HepG2 (cell line): Measurements from ENCODE around the gene RASA2. TPM values are rescaled to one million over a fixed set of nuclear protein-coding genes. Genes with fewer than 3 reads are reported as not detected.
A peak's percentile ranks its signal among the peaks of the same experiment; 100 is the strongest.

Source experiments
- CREB1 ChIP-seq, 2 experiments: fragments of 450-650 bp in 1 of 2; IDR thresholded peaks; 2 replicates each; pipeline ENCODE4 v1.6.1; 2016 to 2017; ENCODE audit warnings: control low read depth in 1 of 2, mild to moderate bottlenecking in 1 of 2, missing compliant biosample characterization in 1 of 2, missing genetic modification characterization in 1 of 2
- ELF1 ChIP-seq: sonication (generic); formaldehyde crosslinking; IDR thresholded peaks from 2 replicates; pipeline ENCODE4 v1.4.0; 2020; ENCODE audit warnings: missing genetic modification reagents
- FOXA1 ChIP-seq, 2 experiments: fragments of 450-650 bp in 1 of 2; sonication (generic) in 1 of 2; formaldehyde crosslinking in 1 of 2; IDR thresholded peaks; 2 replicates each; pipeline versions ENCODE4 v1.4.0 to v1.6.1; 2016 to 2020; ENCODE audit warnings: missing genetic modification reagents in 1 of 2
- GATAD2A ChIP-seq: IDR thresholded peaks from 2 replicates; pipeline ENCODE4 v1.6.1; 2016
- MXI1 ChIP-seq: IDR thresholded peaks from 3 replicates; pipeline ENCODE4 v1.6.1; 2012; ENCODE audit warnings: low read depth, low read length, inconsistent platforms, borderline replicate concordance
- NFIC ChIP-seq: IDR thresholded peaks from 2 replicates; pipeline ENCODE4 v1.6.1; 2012; ENCODE audit warnings: mild to moderate bottlenecking, low read length, inconsistent platforms
- SOX5 ChIP-seq: IDR thresholded peaks from 2 replicates; pipeline ENCODE4 v1.6.1; 2016; ENCODE audit warnings: borderline replicate concordance
- SOX6 ChIP-seq, 2 experiments: fragments of 450-650 bp in 1 of 2; sonication (generic) in 1 of 2; formaldehyde crosslinking in 1 of 2; IDR thresholded peaks; 2 replicates each; pipeline versions ENCODE4 v1.4.0 to v1.6.1; 2017 to 2020; ENCODE audit warnings: antibody characterized with exemption in 1 of 2, mild to moderate bottlenecking in 1 of 2, missing genetic modification reagents in 1 of 2
- ZBTB21 ChIP-seq: sonication (generic); formaldehyde crosslinking; IDR thresholded peaks from 2 replicates; pipeline ENCODE4 v1.4.0; 2020; ENCODE audit warnings: missing genetic modification reagents
- ZNF782 ChIP-seq: sonication (generic); formaldehyde crosslinking; IDR thresholded peaks from 2 replicates; pipeline ENCODE4 v1.4.0; 2020; ENCODE audit warnings: missing genetic modification reagents, mild to moderate bottlenecking, borderline replicate concordance
- ZSCAN29 ChIP-seq: sonication (generic); formaldehyde crosslinking; conservative IDR thresholded peaks from 2 replicates; pipeline ENCODE4 v1.4.0; 2020; ENCODE audit warnings: mild to moderate bottlenecking, missing genetic modification reagents
- polyA plus RNA-seq, 8 experiments: library from polyadenylated mRNA; depleted of rRNA in 3 of 8; stranded (reverse) in 7 of 8; unstranded in 1 of 8; fragments of >200 nt; fragmentation: Illumina TruSeq in 4 of 8; extraction: Trizol in 4 of 8; gene quantifications; 2 replicates each; pipeline versions ENCODE4 v1.2.1 to v1.2.3, GENCODE V29; 2011 to 2016; ENCODE audit warnings: low read depth in 4 of 8, missing spikeins in 1 of 8, mixed read lengths in 1 of 8; ENCODE audit not compliant: insufficient read depth in 1 of 8
- total RNA-seq, 5 experiments: library from RNA; depleted of rRNA; stranded (reverse); fragments of >200 nt; fragmentation: Illumina TruSeq; extraction: Trizol; gene quantifications; 2 replicates each; pipeline ENCODE4 v1.2.3, GENCODE V29; 2016; ENCODE audit warnings: low read depth in 1 of 5
- TF ChIP-seq, protein P1 (sequence below): sonication (generic); formaldehyde crosslinking; IDR thresholded peaks from 2 replicates; pipeline ENCODE4 v1.4.0; 2020; ENCODE audit warnings: missing genetic modification reagents
- TF ChIP-seq, protein P2 (sequence below): fragments of 450-650 bp; IDR thresholded peaks from 2 replicates; pipeline ENCODE4 v1.6.1; 2017; ENCODE audit warnings: mild to moderate bottlenecking
- TF ChIP-seq, protein P3 (sequence below): sonication (generic); formaldehyde crosslinking; conservative IDR thresholded peaks from 2 replicates; pipeline ENCODE4 v1.4.0; 2020; ENCODE audit warnings: mild to moderate bottlenecking, missing genetic modification reagents, moderate library complexity
- TF ChIP-seq, protein P4 (sequence below): fragments of 450-650 bp; IDR thresholded peaks from 2 replicates; pipeline ENCODE4 v1.6.1; 2016

Gene RASA2
- total and polyA plus RNA-seq, 2 of the 13 experiments (the other 11 are each of a cell fraction or from before 2014, with no cell fraction given), result 5.4 to 8.5 TPM

DNA sequence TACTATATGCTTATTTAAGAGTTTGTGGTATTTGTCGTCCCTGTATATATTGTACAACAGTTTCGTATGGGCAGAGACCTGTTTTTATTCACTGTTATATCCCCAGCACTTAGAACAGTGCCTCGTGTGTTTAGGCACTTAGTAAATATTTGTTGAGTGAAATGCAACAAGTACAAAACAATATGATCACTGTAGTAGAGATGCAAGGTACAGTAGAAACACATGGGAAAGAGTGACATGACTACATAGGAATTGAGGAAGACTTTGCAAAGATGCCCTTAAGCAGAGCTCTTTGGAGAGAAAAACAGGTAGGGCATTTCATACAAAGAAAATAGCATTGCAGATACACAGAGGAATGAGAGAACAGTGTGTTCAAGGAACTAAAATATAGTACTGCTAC, 18.3 kb downstream of the RASA2 start (continued):
- TF ChIP-seq ZBTB21 (CRISPR knock-in tag) (no peak), ZSCAN29 (CRISPR knock-in tag) (no peak), SOX6 (IDR thresholded peaks at IDR 0.05) (no peak), SOX6 (CRISPR knock-in tag; IDR thresholded peaks at IDR 0.05) (peak; percentile 40; the same call in 1 of the 2 replicates), ELF1 (CRISPR knock-in tag) (0 out of 2 replicates have a peak, but pooled peaks have one; percentile 22), NFIC (peak; percentile 54; the same call in 1 of the 2 replicates), MXI1 (peak; percentile 59; the same call in 1 of the 3 replicates), ZNF782 (CRISPR knock-in tag) (no peak), GATAD2A (CRISPR knock-in tag) (peak; percentile 61), FOXA1 (IDR thresholded peaks at IDR 0.05) (no peak), FOXA1 (CRISPR knock-in tag; IDR thresholded peaks at IDR 0.05) (peak; percentile 53), SOX5 (peak; percentile 74; the same call in 1 of the 2 replicates), CREB1 (IDR thresholded peaks at IDR 0.05) (no peak), CREB1 (CRISPR knock-in tag; IDR thresholded peaks at IDR 0.05) (peak; percentile 61; the same call in 1 of the 2 replicates)
- TF ChIP-seq, protein P1, sequence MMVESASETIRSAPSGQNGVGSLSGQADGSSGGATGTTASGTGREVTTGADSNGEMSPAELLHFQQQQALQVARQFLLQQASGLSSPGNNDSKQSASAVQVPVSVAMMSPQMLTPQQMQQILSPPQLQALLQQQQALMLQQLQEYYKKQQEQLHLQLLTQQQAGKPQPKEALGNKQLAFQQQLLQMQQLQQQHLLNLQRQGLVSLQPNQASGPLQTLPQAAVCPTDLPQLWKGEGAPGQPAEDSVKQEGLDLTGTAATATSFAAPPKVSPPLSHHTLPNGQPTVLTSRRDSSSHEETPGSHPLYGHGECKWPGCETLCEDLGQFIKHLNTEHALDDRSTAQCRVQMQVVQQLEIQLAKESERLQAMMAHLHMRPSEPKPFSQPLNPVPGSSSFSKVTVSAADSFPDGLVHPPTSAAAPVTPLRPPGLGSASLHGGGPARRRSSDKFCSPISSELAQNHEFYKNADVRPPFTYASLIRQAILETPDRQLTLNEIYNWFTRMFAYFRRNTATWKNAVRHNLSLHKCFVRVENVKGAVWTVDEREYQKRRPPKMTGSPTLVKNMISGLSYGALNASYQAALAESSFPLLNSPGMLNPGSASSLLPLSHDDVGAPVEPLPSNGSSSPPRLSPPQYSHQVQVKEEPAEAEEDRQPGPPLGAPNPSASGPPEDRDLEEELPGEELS, result peak; percentile 59; the same call in 1 of the 2 replicates
- TF ChIP-seq, protein P2, sequence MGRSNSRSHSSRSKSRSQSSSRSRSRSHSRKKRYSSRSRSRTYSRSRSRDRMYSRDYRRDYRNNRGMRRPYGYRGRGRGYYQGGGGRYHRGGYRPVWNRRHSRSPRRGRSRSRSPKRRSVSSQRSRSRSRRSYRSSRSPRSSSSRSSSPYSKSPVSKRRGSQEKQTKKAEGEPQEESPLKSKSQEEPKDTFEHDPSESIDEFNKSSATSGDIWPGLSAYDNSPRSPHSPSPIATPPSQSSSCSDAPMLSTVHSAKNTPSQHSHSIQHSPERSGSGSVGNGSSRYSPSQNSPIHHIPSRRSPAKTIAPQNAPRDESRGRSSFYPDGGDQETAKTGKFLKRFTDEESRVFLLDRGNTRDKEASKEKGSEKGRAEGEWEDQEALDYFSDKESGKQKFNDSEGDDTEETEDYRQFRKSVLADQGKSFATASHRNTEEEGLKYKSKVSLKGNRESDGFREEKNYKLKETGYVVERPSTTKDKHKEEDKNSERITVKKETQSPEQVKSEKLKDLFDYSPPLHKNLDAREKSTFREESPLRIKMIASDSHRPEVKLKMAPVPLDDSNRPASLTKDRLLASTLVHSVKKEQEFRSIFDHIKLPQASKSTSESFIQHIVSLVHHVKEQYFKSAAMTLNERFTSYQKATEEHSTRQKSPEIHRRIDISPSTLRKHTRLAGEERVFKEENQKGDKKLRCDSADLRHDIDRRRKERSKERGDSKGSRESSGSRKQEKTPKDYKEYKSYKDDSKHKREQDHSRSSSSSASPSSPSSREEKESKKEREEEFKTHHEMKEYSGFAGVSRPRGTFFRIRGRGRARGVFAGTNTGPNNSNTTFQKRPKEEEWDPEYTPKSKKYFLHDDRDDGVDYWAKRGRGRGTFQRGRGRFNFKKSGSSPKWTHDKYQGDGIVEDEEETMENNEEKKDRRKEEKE, result no peak
- TF ChIP-seq, protein P3, sequence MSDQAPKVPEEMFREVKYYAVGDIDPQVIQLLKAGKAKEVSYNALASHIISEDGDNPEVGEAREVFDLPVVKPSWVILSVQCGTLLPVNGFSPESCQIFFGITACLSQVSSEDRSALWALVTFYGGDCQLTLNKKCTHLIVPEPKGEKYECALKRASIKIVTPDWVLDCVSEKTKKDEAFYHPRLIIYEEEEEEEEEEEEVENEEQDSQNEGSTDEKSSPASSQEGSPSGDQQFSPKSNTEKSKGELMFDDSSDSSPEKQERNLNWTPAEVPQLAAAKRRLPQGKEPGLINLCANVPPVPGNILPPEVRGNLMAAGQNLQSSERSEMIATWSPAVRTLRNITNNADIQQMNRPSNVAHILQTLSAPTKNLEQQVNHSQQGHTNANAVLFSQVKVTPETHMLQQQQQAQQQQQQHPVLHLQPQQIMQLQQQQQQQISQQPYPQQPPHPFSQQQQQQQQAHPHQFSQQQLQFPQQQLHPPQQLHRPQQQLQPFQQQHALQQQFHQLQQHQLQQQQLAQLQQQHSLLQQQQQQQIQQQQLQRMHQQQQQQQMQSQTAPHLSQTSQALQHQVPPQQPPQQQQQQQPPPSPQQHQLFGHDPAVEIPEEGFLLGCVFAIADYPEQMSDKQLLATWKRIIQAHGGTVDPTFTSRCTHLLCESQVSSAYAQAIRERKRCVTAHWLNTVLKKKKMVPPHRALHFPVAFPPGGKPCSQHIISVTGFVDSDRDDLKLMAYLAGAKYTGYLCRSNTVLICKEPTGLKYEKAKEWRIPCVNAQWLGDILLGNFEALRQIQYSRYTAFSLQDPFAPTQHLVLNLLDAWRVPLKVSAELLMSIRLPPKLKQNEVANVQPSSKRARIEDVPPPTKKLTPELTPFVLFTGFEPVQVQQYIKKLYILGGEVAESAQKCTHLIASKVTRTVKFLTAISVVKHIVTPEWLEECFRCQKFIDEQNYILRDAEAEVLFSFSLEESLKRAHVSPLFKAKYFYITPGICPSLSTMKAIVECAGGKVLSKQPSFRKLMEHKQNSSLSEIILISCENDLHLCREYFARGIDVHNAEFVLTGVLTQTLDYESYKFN, result peak; percentile 61; the same call in 1 of the 2 replicates
- TF ChIP-seq, protein P4, sequence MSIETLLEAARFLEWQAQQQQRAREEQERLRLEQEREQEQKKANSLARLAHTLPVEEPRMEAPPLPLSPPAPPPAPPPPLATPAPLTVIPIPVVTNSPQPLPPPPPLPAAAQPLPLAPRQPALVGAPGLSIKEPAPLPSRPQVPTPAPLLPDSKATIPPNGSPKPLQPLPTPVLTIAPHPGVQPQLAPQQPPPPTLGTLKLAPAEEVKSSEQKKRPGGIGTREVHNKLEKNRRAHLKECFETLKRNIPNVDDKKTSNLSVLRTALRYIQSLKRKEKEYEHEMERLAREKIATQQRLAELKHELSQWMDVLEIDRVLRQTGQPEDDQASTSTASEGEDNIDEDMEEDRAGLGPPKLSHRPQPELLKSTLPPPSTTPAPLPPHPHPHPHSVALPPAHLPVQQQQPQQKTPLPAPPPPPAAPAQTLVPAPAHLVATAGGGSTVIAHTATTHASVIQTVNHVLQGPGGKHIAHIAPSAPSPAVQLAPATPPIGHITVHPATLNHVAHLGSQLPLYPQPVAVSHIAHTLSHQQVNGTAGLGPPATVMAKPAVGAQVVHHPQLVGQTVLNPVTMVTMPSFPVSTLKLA, result peak; percentile 19; the same call in 1 of the 2 replicates
